Endothelial cell of umbilical vein (primary cell): ENCODE results near the gene NCS1. TPM values are rescaled to one million over a fixed set of nuclear protein-coding genes. Genes with fewer than 3 reads are reported as not detected.

Source experiments
- BruUV-seq: library from RNA; stranded (reverse); fragments of 400-500 nt; replicated peaks from 2 replicates; lab custom pipeline; 2021; lab: Mats Ljungman, UMichigan
- CTCF ChIA-PET: fragments of 300-600, 350-600 bp; sonication (Branson Sonifier 250); formaldehyde crosslinking; loops from one replicate; lab custom pipeline; 2021; ENCODE audit warnings: antibody characterized with exemption, inconsistent platforms; lab: Charles Lee
- POLR2A ChIA-PET: fragments of 300-600, 350-600 bp; sonication (Branson Sonifier 250); formaldehyde crosslinking; loops from one replicate; lab custom pipeline; 2021; ENCODE audit warnings: antibody characterized with exemption, inconsistent platforms; lab: Charles Lee
- DNase-seq: peaks from one replicate; pipeline ENCODE4 v3.0.0-alpha.2; 2011; ENCODE audit warnings: low read depth, low spot score
- FAIRE-seq: peaks from 2 replicates; lab custom pipeline; 2011; peaks lifted over from hg19 to GRCh38; lab: Jason Lieb, UNC
- H2AFZ ChIP-seq: 2 replicates; pipeline ENCODE4 v1.6.0; 2012; ENCODE audit warnings: low read depth, low read length, control low read depth, inconsistent platforms
- H3K27ac ChIP-seq: 2 replicates; pipeline ENCODE4 v1.5.1; 2011; ENCODE audit warnings: low read depth, mild to moderate bottlenecking, control low read depth, low read length, moderate library complexity; ENCODE audit not compliant: insufficient read depth
- H3K27me3 ChIP-seq, 2 experiments: 2 replicates each; pipeline versions ENCODE4 v1.6.0 to v1.6.1; 2011; ENCODE audit warnings: low read length in 2 of 2, mixed read lengths in 1 of 2; ENCODE audit not compliant: control insufficient read depth in 2 of 2, insufficient read depth in 2 of 2
- H3K36me3 ChIP-seq, 2 experiments: 2 replicates in 1 of 2; 3 replicates in 1 of 2; pipeline ENCODE4 v1.5.1; 2011; ENCODE audit warnings: low read length in 2 of 2, mild to moderate bottlenecking in 1 of 2, moderate library complexity in 1 of 2; ENCODE audit not compliant: control insufficient read depth in 2 of 2, insufficient read depth in 2 of 2; ENCODE audit errors: extremely low read depth in 1 of 2
- H3K4me1 ChIP-seq: 3 replicates; pipeline ENCODE4 v1.5.1; 2011; ENCODE audit warnings: mild to moderate bottlenecking, low read length; ENCODE audit not compliant: control insufficient read depth, insufficient read depth; ENCODE audit errors: extremely low read depth
- H3K4me2 ChIP-seq: 2 replicates; pipeline ENCODE4 v1.6.1; 2011; ENCODE audit warnings: low read length, control low read depth, mixed read lengths; ENCODE audit not compliant: insufficient read depth
- H3K4me3 ChIP-seq, 3 experiments: fragments of 200-600 bp in 1 of 3; sonication (generic), shearing (Covaris generic) in 1 of 3; replicated peaks in 1 of 3; 2 replicates each; pipeline ENCODE4 v1.5.1; 2011 to 2016; ENCODE audit warnings: control low read depth in 3 of 3, low read length in 3 of 3, mild to moderate bottlenecking in 2 of 3, inconsistent platforms in 1 of 3, low read depth in 1 of 3, moderate library complexity in 1 of 3; ENCODE audit not compliant: insufficient read depth in 1 of 3
- H3K79me2 ChIP-seq: 2 replicates; pipeline ENCODE4 v1.6.0; 2012; ENCODE audit warnings: low read length, inconsistent platforms; ENCODE audit not compliant: control insufficient read depth, insufficient read depth
- H3K9ac ChIP-seq: replicated peaks from 2 replicates; pipeline ENCODE3; 2011; ENCODE audit warnings: low read length, control low read depth; ENCODE audit not compliant: insufficient read depth; ENCODE audit errors: extremely low read depth
- H3K9me1 ChIP-seq: replicated peaks from 3 replicates; pipeline ENCODE4 v1.6.0; 2011; ENCODE audit warnings: mild to moderate bottlenecking, low read length; ENCODE audit not compliant: control insufficient read depth, insufficient read depth; ENCODE audit errors: extremely low read depth
- H3K9me3 ChIP-seq: replicated peaks from 2 replicates; pipeline ENCODE4 v1.5.1; 2012; ENCODE audit warnings: low read length, inconsistent platforms; ENCODE audit not compliant: control insufficient read depth, insufficient read depth
- H4K20me1 ChIP-seq: replicated peaks from 2 replicates; pipeline ENCODE3; 2011; ENCODE audit warnings: mild to moderate bottlenecking, low read length; ENCODE audit not compliant: control insufficient read depth, insufficient read depth; ENCODE audit errors: extremely low read depth
- CTCF ChIP-seq, 2 donors: IDR thresholded peaks; 1 replicate in 1 of 2; 2 replicates in 1 of 2; pipeline ENCODE4 v1.5.1; 2011; ENCODE audit warnings: low read length in 2 of 2, mild to moderate bottlenecking in 2 of 2, moderate library complexity in 2 of 2, control low read depth in 1 of 2, inconsistent platforms in 1 of 2, low read depth in 1 of 2; ENCODE audit not compliant: insufficient read depth in 1 of 2; ENCODE audit errors: extremely low read depth in 1 of 2
- EZH2 ChIP-seq: IDR thresholded peaks from 2 replicates; pipeline ENCODE4 v1.6.1; 2012; ENCODE audit warnings: borderline replicate concordance, low read depth, mild to moderate bottlenecking, moderate library complexity, low read length, inconsistent platforms; ENCODE audit not compliant: severe bottlenecking
- FOS ChIP-seq: IDR thresholded peaks from 2 replicates; pipeline ENCODE4 v1.6.1; 2011; ENCODE audit warnings: mild to moderate bottlenecking, low read length, moderate library complexity, borderline replicate concordance; ENCODE audit not compliant: insufficient read depth
- GATA2 ChIP-seq: IDR thresholded peaks from 2 replicates; pipeline ENCODE4 v1.7.0; 2011; ENCODE audit warnings: low read depth, mild to moderate bottlenecking, moderate library complexity, mixed read lengths, low read length; ENCODE audit not compliant: insufficient read length, insufficient read depth
- JUN ChIP-seq: IDR thresholded peaks from 2 replicates; pipeline ENCODE4 v1.6.1; 2011; ENCODE audit warnings: borderline replicate concordance, low read depth; ENCODE audit not compliant: insufficient read length, insufficient read depth
- MAX ChIP-seq: IDR thresholded peaks from 2 replicates; pipeline ENCODE4 v1.6.1; 2011; ENCODE audit not compliant: insufficient read depth, insufficient read length
- MYC ChIP-seq: IDR thresholded peaks from one replicate; pipeline ENCODE4 v1.6.1; 2011; ENCODE audit warnings: mild to moderate bottlenecking, low read depth, low read length
- POLR2A ChIP-seq: IDR thresholded peaks from 2 replicates; pipeline ENCODE4 v1.6.1; 2012; ENCODE audit warnings: low read depth, mild to moderate bottlenecking, control low read depth, low read length
- POLR2AphosphoS5 ChIP-seq: IDR thresholded peaks from 2 replicates; pipeline ENCODE4 v1.6.1; 2012; ENCODE audit warnings: low read depth, mild to moderate bottlenecking, control low read depth, low read length, moderate library complexity; ENCODE audit not compliant: insufficient read depth
- dilution Hi-C: fragments of 300-500 bp; cut with MboI; formaldehyde crosslinking; loops from one replicate; pipeline ENCODE4 v1.15.0; 2019; ENCODE audit warnings: low sequenced_read_pairs; ENCODE audit not compliant: extremely low pct_ligation_motif_present
- intact Hi-C: fragments of 100-400 bp; cut with micrococcal nuclease; formaldehyde crosslinking; loops from one replicate; pipeline ENCODE4 v1.10.0; 2022
- polyA plus RNA-seq, 4 experiments: library from polyadenylated mRNA; depleted of rRNA in 3 of 4; stranded (reverse) in 3 of 4; unstranded in 1 of 4; fragments of >200 nt; gene quantifications; 2 replicates each; pipeline versions ENCODE4 v1.2.1 to v1.2.3, GENCODE V29; 2011 to 2012; ENCODE audit warnings: missing spikeins in 1 of 4
- total RNA-seq: library from RNA; stranded (reverse); gene quantifications from 2 replicates; pipeline ENCODE4 v1.2.3, GENCODE V29; 2021

Gene NCS1
- total and polyA plus RNA-seq, 2 donors (not counting 3 experiments of a cell fraction or from before 2014, with no cell fraction given), result 53.6 to 77.4 TPM

GRCh38 chr9:130226112-130226511, 53.9 kb downstream of the NCS1 start:
- no TSS peak for BruUV-seq
- Histone ChIP-seq H3K36me3 (peaks cover 0 to 8% of the 10 kb centered on the region in 2 experiments), H3K9me3 (no peaks in the 10 kb centered on the region), H3K4me3 (no peak overlapping the region), H3K27ac (no peak overlapping the region), H4K20me1 (no peaks in the 10 kb centered on the region), H2AFZ (no peak overlapping the region), H3K9ac (no peak overlapping the region), H3K4me2 (no peak overlapping the region), H3K4me1 (no peaks in the 10 kb centered on the region), H3K79me2 (no peaks in the 10 kb centered on the region), H3K27me3 (no peaks in the 10 kb centered on the region), H3K9me1 (no peaks in the 10 kb centered on the region)
- no peak for DNase-seq
- FAIRE-seq, result no peak
- ChIA-PET POLR2A (no interaction called here), CTCF (interaction anchor here (2.4 kb wide), 1 partner anchor 10 kb away, joined by 13 read pairs; no protein-coding TSS in a partner anchor)
- dilution Hi-C loops, result no loop called here
- TF ChIP-seq POLR2A, result no peak
- TF ChIP-seq FOS, result no peak
- TF ChIP-seq POLR2AphosphoS5, result no peak
- TF ChIP-seq GATA2, result no peak
- TF ChIP-seq EZH2, result no peak
- TF ChIP-seq CTCF (IDR thresholded peaks at IDR 0.05; ENCODE audit: extremely low read depth in 1 of 2, insufficient read depth in 1 of 2, low read depth in 1 of 2, low read length in 2 of 2), result no peak
- no peak for TF ChIP-seq MAX
- no peak for TF ChIP-seq MYC
- no peak for TF ChIP-seq JUN
- intact Hi-C loops, result no loop called here
